ENCODE measurements around the gene ZDHHC3.
A peak's percentile ranks its signal among the peaks of the same experiment; 100 is the strongest.
"Not testable (repeated sequence)": the region's sequence is repeated elsewhere in the genome, so short reads cannot be mapped to it uniquely, and the experiment has no call there.

Gene ZDHHC3

DNA sequence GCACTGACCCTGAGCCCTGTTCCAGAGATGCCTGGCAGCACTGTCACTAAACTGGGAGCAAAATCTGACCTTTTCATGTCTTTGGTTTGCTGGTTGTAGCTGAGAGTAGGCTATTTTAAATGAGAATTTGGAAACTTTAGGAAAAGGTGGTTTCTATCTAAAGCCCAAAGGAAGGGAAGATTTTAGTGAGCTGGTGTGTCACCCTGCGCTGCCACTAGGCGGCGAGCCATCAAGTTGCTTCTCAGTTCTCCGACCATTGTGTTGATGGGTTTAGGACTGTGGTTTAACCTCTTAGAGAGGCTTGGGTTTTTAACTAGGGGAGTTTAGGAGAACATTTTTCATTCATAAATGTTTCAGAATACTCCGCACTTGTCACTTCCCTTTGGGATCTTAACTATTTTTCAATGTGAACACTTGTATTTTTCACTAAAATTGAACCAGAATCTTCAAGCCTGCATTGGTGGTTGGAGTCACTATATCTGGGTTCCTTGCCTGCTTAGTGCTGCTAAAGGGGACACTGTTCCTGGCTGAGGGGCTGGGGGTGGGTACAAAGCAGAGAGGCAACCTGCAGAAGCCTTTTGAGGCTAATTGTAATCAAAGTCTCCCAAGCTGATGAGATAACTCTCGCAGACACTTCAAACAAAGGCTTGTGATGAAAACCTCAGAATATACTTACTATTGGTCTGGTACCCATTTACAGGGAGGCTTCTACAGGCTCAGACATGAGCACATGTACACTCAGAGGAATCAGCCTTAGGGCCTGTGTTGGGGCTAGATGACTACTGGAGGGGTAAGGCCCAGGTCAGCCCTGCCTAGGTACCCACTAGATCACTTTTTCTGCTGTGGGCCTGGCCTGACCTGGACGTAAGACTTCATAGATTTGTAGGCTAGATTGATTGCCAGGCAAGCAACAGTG, 16.8 kb upstream of the ZDHHC3 start:
- TF ChIP-seq JUND (IDR thresholded peaks at IDR 0.05; ENCODE audit: low read depth), result no peak
- in situ Hi-C loops (cut with HindIII; ENCODE audit: low pct_unique_long_range_greater_than_20kb, low sequenced_read_pairs), result no loop called here
- peak in 1 of 2 experiments; percentile 48 for DNase-seq (ENCODE audit: low read depth in 1 of 2, low spot score in 1 of 2)

DNA sequence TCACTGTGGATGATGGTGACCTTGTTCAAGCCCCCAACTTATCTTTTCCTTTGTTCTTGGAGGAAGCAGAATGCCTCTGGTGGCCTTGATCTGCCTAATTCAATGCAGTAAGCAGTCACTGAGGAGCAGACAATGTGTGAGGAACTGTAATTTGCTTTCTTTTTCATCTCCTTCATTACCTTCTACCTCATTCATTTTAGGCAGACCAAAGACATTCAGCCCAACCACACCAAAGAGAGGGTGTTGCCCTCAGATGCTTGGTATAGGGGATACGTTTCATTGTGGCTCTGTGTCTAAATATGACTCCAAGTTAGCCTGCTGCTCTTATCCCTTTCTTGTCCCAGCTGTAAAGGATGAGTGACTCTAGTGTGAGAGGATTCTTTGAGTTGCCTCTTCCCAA, 15.4 kb upstream of the ZDHHC3 start:
- TF ChIP-seq JUND (IDR thresholded peaks at IDR 0.05; ENCODE audit: low read depth), result no peak
- DNase-seq (ENCODE audit: low read depth in 1 of 2, low spot score in 1 of 2), result no peak
- in situ Hi-C loops (cut with HindIII; ENCODE audit: low pct_unique_long_range_greater_than_20kb, low sequenced_read_pairs), result no loop called here

DNA sequence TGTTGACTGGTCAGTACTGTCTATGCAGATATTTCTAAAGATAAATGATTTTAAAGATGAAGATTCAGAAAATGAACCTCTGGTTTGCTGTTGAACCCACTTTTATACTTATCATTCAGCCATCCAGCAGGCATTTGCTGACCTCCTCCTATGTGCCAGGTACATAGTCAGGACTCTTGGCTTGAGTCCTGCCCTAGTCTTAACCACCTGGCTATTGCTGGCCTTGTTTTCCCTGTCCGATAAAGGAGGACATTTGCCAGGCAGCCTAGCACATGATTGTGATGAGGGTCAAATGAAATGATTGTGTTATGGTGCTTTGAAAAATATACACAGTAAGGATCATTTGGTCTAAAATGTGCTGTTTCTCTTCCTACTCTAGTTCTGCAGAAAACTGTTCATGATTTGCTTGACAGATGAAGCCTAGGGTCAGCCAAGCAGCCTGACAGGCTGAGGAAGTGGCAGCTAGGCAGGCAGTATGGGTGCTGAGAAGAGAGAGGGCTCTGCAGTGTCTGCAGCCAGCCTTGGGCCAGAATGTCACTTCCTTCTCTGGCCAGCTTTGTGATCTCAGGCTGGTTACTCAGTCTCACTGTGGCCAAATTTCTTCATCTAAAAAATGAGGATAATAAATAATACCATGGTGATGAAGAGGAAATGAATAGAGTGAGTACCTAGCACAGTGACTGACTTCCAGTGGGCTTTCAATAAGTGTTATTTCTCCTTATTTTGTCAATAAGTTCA, 13.8 kb upstream of the ZDHHC3 start:
- no peak for DNase-seq (ENCODE audit: low read depth in 1 of 2, low spot score in 1 of 2)
- TF ChIP-seq JUND (IDR thresholded peaks at IDR 0.05; ENCODE audit: low read depth), result no peak
- in situ Hi-C loops (cut with HindIII; ENCODE audit: low pct_unique_long_range_greater_than_20kb, low sequenced_read_pairs), result no loop called here

DNA sequence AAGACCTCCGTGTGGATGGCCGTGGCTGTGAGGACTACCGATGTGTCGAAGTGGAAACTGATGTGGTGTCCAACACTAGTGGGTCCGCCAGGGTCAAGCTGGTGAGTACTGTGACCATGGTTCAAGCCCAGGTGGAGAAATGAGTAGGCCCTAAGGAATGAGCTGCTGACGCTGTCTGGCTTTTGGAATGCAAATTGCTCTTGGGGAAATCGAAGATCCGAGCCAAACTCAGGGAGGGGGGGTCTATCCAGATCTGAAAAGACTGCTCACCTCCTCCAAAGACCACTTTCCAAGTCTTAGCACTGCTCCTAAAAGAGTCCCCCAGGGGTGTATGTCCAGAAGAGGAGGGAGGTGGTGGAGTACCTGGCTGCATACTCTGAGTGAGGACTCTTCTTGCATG, 13.2 kb upstream of the ZDHHC3 start:
- TF ChIP-seq JUND (IDR thresholded peaks at IDR 0.05; ENCODE audit: low read depth), result no peak
- no peak for DNase-seq (ENCODE audit: low read depth in 1 of 2, low spot score in 1 of 2)
- in situ Hi-C loops (cut with HindIII; ENCODE audit: low pct_unique_long_range_greater_than_20kb, low sequenced_read_pairs), result no loop called here

DNA sequence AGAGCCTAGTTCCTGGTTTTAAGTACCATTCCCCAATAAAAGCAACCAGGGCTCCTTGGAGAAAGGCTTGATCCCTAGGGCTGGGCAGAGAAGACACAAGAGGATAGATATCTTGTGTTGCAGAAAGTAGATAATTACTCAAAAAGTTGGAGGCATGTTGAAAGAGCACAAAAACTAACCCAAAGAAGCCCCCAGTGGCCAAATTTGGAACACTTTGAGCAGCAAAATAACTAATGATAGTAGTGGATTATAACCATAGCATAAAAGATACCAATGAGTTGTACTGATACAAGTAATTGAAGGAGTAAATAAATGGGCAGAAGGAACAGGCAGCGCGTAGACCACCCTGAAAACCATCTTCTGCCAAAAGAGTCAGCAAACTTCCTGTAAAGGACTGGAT, 12.1 kb upstream of the ZDHHC3 start:
- TF ChIP-seq JUND (IDR thresholded peaks at IDR 0.05; ENCODE audit: low read depth), result no peak
- in situ Hi-C loops (cut with HindIII; ENCODE audit: low pct_unique_long_range_greater_than_20kb, low sequenced_read_pairs), result no loop called here
- DNase-seq (ENCODE audit: low read depth in 1 of 2, low spot score in 1 of 2), result no peak

DNA sequence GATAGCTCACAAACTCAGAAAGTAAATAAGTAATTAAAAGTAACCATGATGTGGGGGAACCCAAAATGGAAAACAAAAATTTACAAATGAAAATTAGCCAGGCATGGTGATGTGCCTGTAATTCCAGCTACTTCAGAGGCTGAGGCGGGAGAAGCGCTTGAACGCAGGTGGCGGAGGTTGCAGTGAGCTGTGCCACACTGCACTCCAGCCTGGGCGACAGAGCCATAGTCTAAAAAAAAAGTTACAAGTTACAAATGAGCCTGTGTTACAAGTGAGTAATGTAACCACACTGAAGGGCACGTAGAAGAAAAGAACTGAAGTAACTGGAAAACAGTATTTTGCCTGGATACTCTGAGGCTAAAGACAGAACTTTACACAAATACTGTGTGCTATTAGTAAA, 11.4 kb upstream of the ZDHHC3 start:
- no peak for DNase-seq (ENCODE audit: low read depth in 1 of 2, low spot score in 1 of 2)
- in situ Hi-C loops (cut with HindIII; ENCODE audit: low pct_unique_long_range_greater_than_20kb, low sequenced_read_pairs), result no loop called here
- TF ChIP-seq JUND (IDR thresholded peaks at IDR 0.05; ENCODE audit: low read depth), result no peak

DNA sequence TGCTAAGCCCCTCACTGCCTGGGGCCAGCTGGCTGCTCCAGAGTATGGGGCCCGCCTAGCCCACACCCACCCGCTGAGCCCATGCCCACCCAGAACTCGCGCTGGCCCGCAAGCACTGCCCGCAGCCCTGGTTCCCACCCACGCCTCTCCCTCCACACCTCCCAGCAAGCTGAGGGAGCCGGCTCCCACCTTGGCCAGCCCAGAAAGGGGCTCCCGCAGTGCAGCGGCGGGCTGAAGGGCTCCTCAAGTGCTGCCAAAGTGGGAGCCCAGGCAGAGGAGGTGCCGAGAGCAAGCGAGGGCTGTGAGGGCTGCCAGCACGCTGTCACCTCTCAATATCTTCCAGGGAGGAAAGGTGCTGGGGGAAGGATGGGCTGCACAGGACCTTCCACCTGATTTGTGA, 10.4 kb upstream of the ZDHHC3 start:
- in situ Hi-C loops (cut with HindIII; ENCODE audit: low pct_unique_long_range_greater_than_20kb, low sequenced_read_pairs); DNase-seq (ENCODE audit: low read depth in 1 of 2, low spot score in 1 of 2): not testable (repeated sequence)

DNA sequence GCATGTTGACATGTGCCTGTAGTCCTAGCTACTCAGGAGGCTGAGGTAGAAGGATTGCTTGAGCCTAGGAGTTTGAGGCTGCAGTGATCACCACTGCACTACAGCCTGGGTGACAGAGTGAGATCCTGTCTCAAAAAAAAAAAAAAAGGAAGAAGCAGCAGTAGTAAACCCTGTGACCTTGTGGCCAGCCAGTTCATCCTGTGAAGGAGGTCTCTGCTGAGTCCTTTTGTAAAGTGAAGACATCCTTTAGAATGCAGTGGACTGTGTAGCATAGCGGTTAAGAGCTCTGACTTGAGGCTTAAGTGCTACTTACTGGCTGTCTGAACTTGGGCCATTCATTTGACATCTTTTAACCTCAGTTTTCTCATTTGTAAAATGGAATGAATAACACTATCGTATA, 8.4 kb upstream of the ZDHHC3 start:
- no peak for TF ChIP-seq JUND (IDR thresholded peaks at IDR 0.05; ENCODE audit: low read depth)
- no peak for DNase-seq (ENCODE audit: low read depth in 1 of 2, low spot score in 1 of 2)
- in situ Hi-C loops (cut with HindIII; ENCODE audit: low pct_unique_long_range_greater_than_20kb, low sequenced_read_pairs), result no loop called here

DNA sequence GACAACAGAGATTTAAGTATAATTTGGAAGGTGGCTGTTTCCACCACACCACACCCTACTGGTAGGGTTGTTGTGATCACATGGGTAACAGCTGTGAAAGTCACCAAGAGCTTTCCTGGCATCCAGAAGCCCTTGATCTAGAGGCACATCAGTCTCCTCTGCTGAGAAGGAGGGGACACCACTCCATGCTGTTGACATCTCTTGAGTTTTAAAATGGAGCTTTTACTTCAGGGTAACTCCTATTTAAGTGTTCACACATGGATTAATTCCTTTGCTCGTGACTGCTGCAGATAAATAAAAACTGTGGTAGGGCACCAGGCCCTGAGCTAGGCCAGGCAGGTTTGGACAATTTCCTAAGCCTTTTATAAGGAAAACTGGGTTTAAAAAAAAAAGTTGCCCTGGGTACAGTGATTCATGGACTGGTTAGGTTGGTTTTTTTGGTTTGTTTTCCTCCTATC, 7.5 kb upstream of the ZDHHC3 start:
- no peak for TF ChIP-seq JUND (IDR thresholded peaks at IDR 0.05; ENCODE audit: low read depth)
- in situ Hi-C loops (cut with HindIII; ENCODE audit: low pct_unique_long_range_greater_than_20kb, low sequenced_read_pairs), result no loop called here
- no peak for DNase-seq (ENCODE audit: low read depth in 1 of 2, low spot score in 1 of 2)

DNA sequence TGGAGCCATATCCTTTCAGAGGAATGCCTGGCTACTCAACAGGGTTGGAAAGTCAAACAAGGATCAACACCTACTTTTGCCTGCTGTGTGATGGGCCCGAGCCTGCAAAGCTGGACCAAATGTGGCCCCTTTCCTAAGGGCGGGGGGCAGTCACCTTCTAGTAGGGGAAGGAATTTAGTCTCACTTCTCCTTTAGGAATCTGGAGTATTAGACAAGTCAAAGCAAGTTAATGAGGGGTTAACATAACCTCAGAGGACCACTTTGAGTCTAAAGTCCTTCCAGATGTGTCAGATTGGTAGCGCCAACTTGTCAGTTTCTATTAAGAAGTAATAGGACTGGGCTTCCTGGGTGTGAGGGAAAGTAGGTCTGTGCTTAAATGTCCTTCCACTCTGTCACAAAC, 6.8 kb upstream of the ZDHHC3 start:
- in situ Hi-C loops (cut with HindIII; ENCODE audit: low pct_unique_long_range_greater_than_20kb, low sequenced_read_pairs), result no loop called here
- DNase-seq (ENCODE audit: low read depth in 1 of 2, low spot score in 1 of 2), result no peak
- no peak for TF ChIP-seq JUND (IDR thresholded peaks at IDR 0.05; ENCODE audit: low read depth)

DNA sequence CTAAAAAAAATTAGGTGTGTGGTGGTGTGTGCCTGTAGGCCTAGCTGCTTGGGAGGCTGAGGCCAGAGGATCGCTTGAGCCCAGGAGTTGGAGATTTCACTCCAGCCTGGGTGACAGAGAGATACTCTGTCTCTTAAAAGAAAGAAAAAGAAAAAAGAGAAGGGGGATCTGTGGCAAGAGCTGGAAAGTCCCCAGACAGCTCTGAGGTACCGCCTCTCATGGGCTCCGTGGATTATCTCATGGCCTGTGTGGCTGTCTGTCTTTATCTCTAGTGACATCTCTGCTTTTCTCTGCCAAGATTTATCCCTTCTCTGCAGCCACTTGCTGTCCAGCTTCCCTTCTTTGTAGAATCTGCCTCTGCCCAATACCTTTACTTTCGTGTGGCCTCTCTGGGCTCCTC, 5.8 kb upstream of the ZDHHC3 start:
- DNase-seq (ENCODE audit: low read depth in 1 of 2, low spot score in 1 of 2), result no peak
- in situ Hi-C loops (cut with HindIII; ENCODE audit: low pct_unique_long_range_greater_than_20kb, low sequenced_read_pairs), result no loop called here
- no peak for TF ChIP-seq JUND (IDR thresholded peaks at IDR 0.05; ENCODE audit: low read depth)

DNA sequence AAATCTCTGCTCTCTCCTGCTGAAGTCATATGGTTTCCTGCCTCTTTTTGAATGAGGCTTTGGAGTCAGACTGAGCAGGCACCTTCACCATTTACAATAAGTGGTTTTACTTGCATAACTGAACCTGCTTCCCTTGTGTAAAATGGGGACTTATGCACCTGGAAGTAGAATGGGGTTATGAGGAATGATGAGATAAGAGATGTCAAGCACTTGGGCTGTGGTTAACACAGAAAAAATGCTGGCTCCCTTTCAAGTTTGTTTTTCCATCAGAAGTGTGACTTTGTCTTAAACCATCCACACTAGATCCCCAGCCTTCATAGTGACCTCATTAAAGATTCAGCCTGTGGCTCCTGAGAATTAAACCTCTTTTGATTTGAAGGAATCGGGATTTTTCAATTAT, 5.2 kb upstream of the ZDHHC3 start:
- DNase-seq (ENCODE audit: low read depth in 1 of 2, low spot score in 1 of 2), result no peak
- no peak for TF ChIP-seq JUND (IDR thresholded peaks at IDR 0.05; ENCODE audit: low read depth)
- in situ Hi-C loops (cut with HindIII; ENCODE audit: low pct_unique_long_range_greater_than_20kb, low sequenced_read_pairs), result no loop called here

DNA sequence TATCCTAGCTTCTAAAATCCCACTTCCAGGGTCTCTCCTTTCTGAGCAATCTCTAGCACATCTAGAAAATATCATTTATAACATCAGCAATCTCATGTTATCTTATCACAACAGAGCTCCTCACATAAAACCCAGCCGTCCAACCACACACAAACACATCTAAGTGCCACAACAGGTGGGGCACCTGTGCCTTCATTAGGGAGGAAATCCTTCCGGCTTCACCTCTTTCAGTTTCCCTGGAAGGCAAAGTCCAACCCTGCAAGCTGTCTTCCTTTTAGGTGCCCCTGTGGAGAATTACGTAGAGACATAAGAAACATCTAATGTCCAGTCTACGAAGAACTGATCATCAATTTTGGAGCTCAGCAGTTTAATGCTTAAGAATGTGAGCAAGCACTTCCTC, 1.6 kb downstream of the ZDHHC3 start:
- DNase-seq (ENCODE audit: low read depth in 1 of 2, low spot score in 1 of 2), result no peak
- in situ Hi-C loops (cut with HindIII; ENCODE audit: low pct_unique_long_range_greater_than_20kb, low sequenced_read_pairs), result no loop called here
- TF ChIP-seq JUND (IDR thresholded peaks at IDR 0.05; ENCODE audit: low read depth), result no peak

All from T47D (cell line).